ENCODE results near the gene DDX24.

DDX24 gene

GRCh38 chr14:94029265-94029664 is 51.7 kb downstream of the DDX24 start:
- DNase-seq = no peak

- peak; percentile 18 for DNase-seq
These were observed 52.6 kb downstream of the DDX24 start for GRCh38 chr14:94028450-94028826.

GRCh38 chr14:94027566-94028449 is 53.2 kb downstream of the DDX24 start:
- no peak for DNase-seq

GRCh38 chr14:94026889-94027469 is 54.0 kb downstream of the DDX24 start:
- DNase-seq = no peak

- peak; percentile 99 for DNase-seq
These were observed 54.7 kb downstream of the DDX24 start, which contains the start of gene OTUB2 for GRCh38 chr14:94026173-94026888. OTUB2 (plus strand) TSS chr14:94026340; CDS start chr14:94026538, 198 bp downstream.

GRCh38 chr14:94025720-94026119 is 55.3 kb downstream of the DDX24 start:
- peak; percentile 20 for DNase-seq

GRCh38 chr14:94024549-94024948 is 56.5 kb downstream of the DDX24 start:
- DNase-seq = no peak

- DNase-seq = no peak
These were observed 58.2 kb downstream of the DDX24 start for GRCh38 chr14:94022532-94023411.

GRCh38 chr14:94021416-94022157 is 59.4 kb downstream of the DDX24 start:
- DNase-seq = no peak

- peak; percentile 40 for DNase-seq
These were observed 60.0 kb downstream of the DDX24 start for GRCh38 chr14:94021001-94021400.

GRCh38 chr14:94020267-94020666 is 60.7 kb downstream of the DDX24 start:
- no peak for DNase-seq

GRCh38 chr14:94019329-94019728 is 61.7 kb downstream of the DDX24 start:
- DNase-seq = no peak

- no peak for DNase-seq
These were observed 62.7 kb downstream of the DDX24 start for GRCh38 chr14:94018308-94018707.

GRCh38 chr14:94016446-94016976 is 64.5 kb downstream of the DDX24 start:
- DNase-seq = no peak

GRCh38 chr14:94015223-94015622 is 65.8 kb downstream of the DDX24 start:
- no peak for DNase-seq

- no peak for DNase-seq
These were observed 66.6 kb downstream of the DDX24 start for GRCh38 chr14:94014382-94014781.

GRCh38 chr14:94011795-94012194 is 69.2 kb downstream of the DDX24 start:
- DNase-seq = peak; percentile 26

- no peak for DNase-seq
These were observed 70.4 kb downstream of the DDX24 start for GRCh38 chr14:94010625-94011024.

- DNase-seq = peak; percentile 43
These were observed 71.2 kb downstream of the DDX24 start for GRCh38 chr14:94009767-94010166.

- no peak for DNase-seq
These were observed 72.8 kb downstream of the DDX24 start for GRCh38 chr14:94008234-94008633.

GRCh38 chr14:94005324-94006073 is 75.5 kb downstream of the DDX24 start:
- no peak for DNase-seq
